Measurements from ENCODE around the gene LDLRAP1. TPM values are rescaled to one million over a fixed set of nuclear protein-coding genes. Genes with fewer than 3 reads are reported as not detected.

LDLRAP1 gene
- total RNA-seq, 1 experiment from 2014 or later, result 26.0 TPM

DNA sequence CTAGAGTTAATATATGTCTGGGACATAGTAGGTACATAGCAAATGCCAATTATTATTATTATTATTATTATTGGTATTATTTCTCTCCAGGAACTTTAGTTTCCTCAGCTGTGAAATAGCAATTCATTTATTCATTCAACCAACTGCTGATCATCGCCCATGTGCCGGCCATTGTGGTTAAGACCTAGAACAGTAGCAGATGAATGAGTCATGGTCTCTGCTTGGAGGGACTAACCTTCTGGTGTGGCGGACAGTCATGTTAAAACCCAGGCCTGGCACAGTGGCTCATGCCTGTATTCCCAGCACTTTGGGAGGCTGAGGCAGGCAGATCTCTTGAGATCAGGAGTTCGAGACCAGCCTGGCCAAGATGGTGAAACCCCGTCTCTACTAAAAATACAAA, 23.8 kb upstream of the LDLRAP1 start:
- POLR2A ChIA-PET, result interaction anchor here (0.8 kb wide), 1 partner anchor 14 kb away, joined by 3 read pairs; no protein-coding TSS in a partner anchor
- Histone ChIP-seq H3K4me2 (ENCODE audit: low read length) (no peak overlapping the region), H3K9ac (ENCODE audit: low read length) (no peak overlapping the region), H3K4me3 (replicated peaks in 1 of 2; ENCODE audit: low read depth in 1 of 2, low read length in 2 of 2) (no peak overlapping the region), H4K20me1 (ENCODE audit: insufficient read depth) (no peaks in the 10 kb centered on the region), H3K9me2 (ENCODE audit: insufficient read depth) (no peaks in the 10 kb centered on the region), H3K79me2 (ENCODE audit: insufficient read depth, low read length) (no peaks in the 10 kb centered on the region), H3K4me1 (ENCODE audit: control insufficient read depth in 1 of 2, insufficient read depth in 2 of 2, low read length in 2 of 2) (no peaks in the 10 kb centered on the region), H3K27me3 (ENCODE audit: insufficient read depth, low read length) (no peaks in the 10 kb centered on the region), H3K9me3 (ENCODE audit: control insufficient read depth in 1 of 2, insufficient read depth in 1 of 2, low read depth in 1 of 2, low read length in 2 of 2) (peaks cover 0 to under 1% of the 10 kb centered on the region in 2 experiments; a peak in 1 of 4 replicates), H2AFZ (ENCODE audit: low read depth, low read length, poor library complexity, severe bottlenecking) (no peak overlapping the region), H3K36me3 (ENCODE audit: control insufficient read depth in 1 of 2, insufficient read depth in 2 of 2, low read length in 2 of 2) (no peaks in the 10 kb centered on the region), H3K27ac (ENCODE audit: low read depth, low read length) (no peak overlapping the region)
- ATAC-seq (no peak), DNase-seq (ENCODE audit: low read depth, low spot score) (no peak)
- RAD21 ChIA-PET (ENCODE audit: low non-redundant PET in 1 of 2, low total read pairs in 2 of 2, uncharacterized antibody in 2 of 2, unreplicated experiment in 2 of 2), result interaction anchor here in 1 of 2 experiments (0.7 kb wide), 1 partner anchor 280 kb away, joined by 3 read pairs; no protein-coding TSS in a partner anchor
- BruUV-seq (replicated peaks), result no TSS peak
- intact Hi-C loops (cut with micrococcal nuclease), result loop anchor here (1.0 to 2.0 kb wide), 2 partner anchors 15 to 117 kb away; no protein-coding TSS in a partner anchor
- CTCF ChIA-PET, result interaction anchor here (0.7 to 3.1 kb wide), 4 partner anchors 14 to 278 kb away, joined by 3 to 9 read pairs (median 6); no protein-coding TSS in a partner anchor
- TF ChIP-seq ELF1 (IDR thresholded peaks at IDR 0.05; ENCODE audit: borderline replicate concordance, low read depth), result no peak
- TF ChIP-seq SP1 (IDR thresholded peaks at IDR 0.05; ENCODE audit: low read depth), result no peak
- no peak for TF ChIP-seq SRF (IDR thresholded peaks at IDR 0.05; ENCODE audit: low read depth)
- TF ChIP-seq CEBPB (IDR thresholded peaks at IDR 0.05; ENCODE audit: low read depth), result no peak
- TF ChIP-seq CTCF (IDR thresholded peaks at IDR 0.05 in 2 of 3, conservative IDR thresholded peaks at IDR 0.05 in 1 of 3; ENCODE audit: borderline replicate concordance in 1 of 3, insufficient read depth in 1 of 3, low read depth in 2 of 3, low read length in 2 of 3), result no peak
- TF ChIP-seq REST (IDR thresholded peaks at IDR 0.05; ENCODE audit: low read depth), result no peak
- TF ChIP-seq MAX (IDR thresholded peaks at IDR 0.05), result no peak
- TF ChIP-seq ZBTB33 (IDR thresholded peaks at IDR 0.05; ENCODE audit: extremely low read depth, insufficient replicate concordance, low read length), result no peak
- TF ChIP-seq EZH2 (IDR thresholded peaks at IDR 0.05), result no peak
- no peak for TF ChIP-seq JUND (IDR thresholded peaks at IDR 0.05)
- no peak for TF ChIP-seq FOSL1 (IDR thresholded peaks at IDR 0.05; ENCODE audit: low read depth)
- TF ChIP-seq ZFX (IDR thresholded peaks at IDR 0.05), result no peak
- TF ChIP-seq RAD21 (IDR thresholded peaks at IDR 0.05; ENCODE audit: low read depth), result no peak
- TF ChIP-seq SIN3A (IDR thresholded peaks at IDR 0.05; ENCODE audit: low read depth), result no peak
- TF ChIP-seq ZNF274 (IDR thresholded peaks at IDR 0.05; ENCODE audit: low read depth, low read length), result no peak
- TF ChIP-seq YY1 (IDR thresholded peaks at IDR 0.05; ENCODE audit: extremely low read depth, insufficient replicate concordance, low read depth, low read length), result no peak
- TF ChIP-seq EGR1 (IDR thresholded peaks at IDR 0.05; ENCODE audit: low read depth), result no peak
- no peak for TF ChIP-seq POLR2AphosphoS5 (IDR thresholded peaks at IDR 0.05; ENCODE audit: low read depth, low read length)
- TF ChIP-seq POLR2A (IDR thresholded peaks at IDR 0.05; ENCODE audit: borderline replicate concordance, extremely low read depth, insufficient read depth, insufficient read length), result no peak
- TF ChIP-seq TCF7L2 (IDR thresholded peaks at IDR 0.05; ENCODE audit: borderline replicate concordance, extremely low read depth, insufficient read depth, insufficient read length), result no peak

All from HCT116 (cell line).